ENCODE data around the gene ZFP2. TPM values are rescaled to one million over a fixed set of nuclear protein-coding genes. Genes with fewer than 3 reads are reported as not detected.

The ZFP2 gene
- total RNA-seq, 1 experiment from 2014 or later: 0.52 TPM

DNA sequence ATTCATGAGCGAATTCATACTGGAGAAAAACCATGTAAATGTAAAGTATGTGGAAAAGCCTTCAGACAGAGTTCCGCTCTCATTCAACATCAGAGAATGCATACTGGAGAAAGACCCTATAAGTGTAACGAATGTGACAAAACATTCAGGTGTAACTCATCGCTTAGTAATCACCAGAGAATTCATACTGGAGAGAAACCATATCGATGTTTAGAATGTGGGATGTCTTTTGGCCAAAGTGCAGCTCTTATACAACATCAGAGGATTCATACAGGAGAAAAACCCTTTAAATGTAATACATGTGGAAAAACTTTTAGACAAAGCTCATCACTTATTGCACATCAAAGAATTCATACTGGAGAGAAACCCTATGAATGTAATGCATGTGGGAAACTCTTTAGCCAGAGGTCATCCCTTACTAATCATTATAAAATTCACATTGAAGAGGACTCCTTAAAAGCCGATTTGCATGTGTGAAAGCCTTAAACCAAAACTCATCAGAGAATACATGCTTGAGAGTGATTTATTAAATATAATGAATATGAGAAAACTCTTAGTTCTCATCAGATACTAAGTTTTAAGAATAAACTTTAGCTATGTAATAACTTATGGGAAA is 11.8 kb upstream of the ZFP2 start:
- TF ChIP-seq, protein P1, sequence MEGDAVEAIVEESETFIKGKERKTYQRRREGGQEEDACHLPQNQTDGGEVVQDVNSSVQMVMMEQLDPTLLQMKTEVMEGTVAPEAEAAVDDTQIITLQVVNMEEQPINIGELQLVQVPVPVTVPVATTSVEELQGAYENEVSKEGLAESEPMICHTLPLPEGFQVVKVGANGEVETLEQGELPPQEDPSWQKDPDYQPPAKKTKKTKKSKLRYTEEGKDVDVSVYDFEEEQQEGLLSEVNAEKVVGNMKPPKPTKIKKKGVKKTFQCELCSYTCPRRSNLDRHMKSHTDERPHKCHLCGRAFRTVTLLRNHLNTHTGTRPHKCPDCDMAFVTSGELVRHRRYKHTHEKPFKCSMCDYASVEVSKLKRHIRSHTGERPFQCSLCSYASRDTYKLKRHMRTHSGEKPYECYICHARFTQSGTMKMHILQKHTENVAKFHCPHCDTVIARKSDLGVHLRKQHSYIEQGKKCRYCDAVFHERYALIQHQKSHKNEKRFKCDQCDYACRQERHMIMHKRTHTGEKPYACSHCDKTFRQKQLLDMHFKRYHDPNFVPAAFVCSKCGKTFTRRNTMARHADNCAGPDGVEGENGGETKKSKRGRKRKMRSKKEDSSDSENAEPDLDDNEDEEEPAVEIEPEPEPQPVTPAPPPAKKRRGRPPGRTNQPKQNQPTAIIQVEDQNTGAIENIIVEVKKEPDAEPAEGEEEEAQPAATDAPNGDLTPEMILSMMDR (conservative IDR thresholded peaks at IDR 0.05): no peak
- Histone ChIP-seq H2AK5ac (ENCODE audit: insufficient read length, low read length) (no peak overlapping the region), H2AFZ (ENCODE audit: low read length) (no peak overlapping the region), H3K56ac (ENCODE audit: insufficient read length, low read depth, low read length) (no peak overlapping the region), H3K79me1 (ENCODE audit: insufficient read depth, low read depth, low read length, poor library complexity, severe bottlenecking) (no peaks in the 10 kb centered on the region), H4K5ac (ENCODE audit: insufficient read length, low read depth, low read length) (no peak overlapping the region), H4K8ac (replicated peaks; ENCODE audit: insufficient read length, low read depth, low read length) (no peak overlapping the region), H4K20me1 (ENCODE audit: control insufficient read depth, insufficient read depth, insufficient read length) (no peaks in the 10 kb centered on the region), H2BK120ac (ENCODE audit: low read depth, low read length, poor library complexity, severe bottlenecking) (no peak overlapping the region), H3K9me3 (ENCODE audit: control insufficient read depth, low read depth, low read length) (peaks cover 53% of the 10 kb centered on the region), H3K79me2 (ENCODE audit: insufficient read depth, low read length) (no peaks in the 10 kb centered on the region), H3K23ac (ENCODE audit: insufficient read length, low read depth, low read length) (no peak overlapping the region), H3K27ac (ENCODE audit: insufficient read length, low read depth, low read length) (no peak overlapping the region), H2BK15ac (ENCODE audit: low read depth, low read length) (no peak overlapping the region), H3T11ph (ENCODE audit: low read length) (no peak overlapping the region), H3K27me3 (ENCODE audit: insufficient read depth, low read length) (no peaks in the 10 kb centered on the region), H3K4me1 (ENCODE audit: insufficient read depth, low read length) (no peaks in the 10 kb centered on the region), H3K18ac (ENCODE audit: insufficient read length, low read depth, low read length) (no peak overlapping the region), H3K4me2 (ENCODE audit: insufficient read depth, insufficient read length, low read length) (no peak overlapping the region), H2BK5ac (ENCODE audit: insufficient read length, low read length) (no peak overlapping the region), H3K23me2 (ENCODE audit: insufficient read length, low read depth, low read length, poor library complexity, severe bottlenecking) (no peaks in the 10 kb centered on the region), H2BK20ac (ENCODE audit: low read depth, low read length, poor library complexity, severe bottlenecking) (no peak overlapping the region), H4K91ac (ENCODE audit: insufficient read length, low read depth, low read length) (no peak overlapping the region), H3K4ac (ENCODE audit: low read depth, low read length) (no peak overlapping the region), H2BK12ac (ENCODE audit: insufficient read length, low read depth, low read length) (no peak overlapping the region), H3K14ac (ENCODE audit: insufficient read depth, low read length) (no peak overlapping the region), H3K9ac (ENCODE audit: extremely low read depth, insufficient read length, low read length) (no peak overlapping the region)
- H3K27ac Mint-ChIP-seq: no peak overlapping the region
- H3K27me3 Mint-ChIP-seq (ENCODE audit: low read depth): no peaks in the 10 kb centered on the region
- no peak overlapping the region for H3K4me3 Mint-ChIP-seq
- DNase-seq: no peak
- H3K4me1 Mint-ChIP-seq: no peaks in the 10 kb centered on the region
- H3K36me3 Mint-ChIP-seq (ENCODE audit: insufficient read depth in 1 of 3, low read depth in 3 of 3): peaks cover 87 to 94% (median 90%) of the 10 kb centered on the region in 3 experiments
- peaks cover 81 to 83% of the 10 kb centered on the region in 2 experiments for H3K9me3 Mint-ChIP-seq
- no CpG with 5 or more reads among the region's 6 CpGs for whole genome bisulfite sequencing (ENCODE audit: extremely low coverage, insufficient read length, low lambda C conversion rate)
